Caco-2 (cell line): ENCODE measurements around the gene PKD1L1. TPM values are rescaled to one million over a fixed set of nuclear protein-coding genes. Genes with fewer than 3 reads are reported as not detected.

Experiments
- BruUV-seq: library from RNA; stranded (reverse); fragments of 400-500 nt; replicated peaks from 2 replicates; lab custom pipeline; 2021; lab: Mats Ljungman, UMichigan
- CTCF ChIA-PET: fragments of 300-600 bp; sonication (Branson Sonifier 250); formaldehyde crosslinking; loops from one replicate; lab custom pipeline; 2022; ENCODE audit warnings: antibody characterized with exemption; lab: Charles Lee
- POLR2A ChIA-PET: fragments of 300-600 bp; sonication (Branson Sonifier 250); formaldehyde crosslinking; loops from one replicate; lab custom pipeline; 2022; ENCODE audit warnings: antibody characterized with exemption; lab: Charles Lee
- DNase-seq, 2 experiments: peaks; one replicate each; pipeline versions ENCODE4 v3.0.0 to v3.0.0-alpha.2; 2020 to 2022
- H3K27me3 ChIP-seq: replicated peaks from 2 replicates; pipeline ENCODE4 v1.6.0; 2011; ENCODE audit warnings: low read length; ENCODE audit not compliant: control insufficient read depth, insufficient read depth
- H3K36me3 ChIP-seq: 2 replicates; pipeline ENCODE4 v1.5.1; 2011; ENCODE audit warnings: low read length; ENCODE audit not compliant: control insufficient read depth, insufficient read depth
- H3K4me1 ChIP-seq: fragments of 250-450 bp; sonication (Bioruptor Pico); 2 replicates; pipeline ENCODE4 v1.5.1; 2020; ENCODE audit warnings: mild to moderate bottlenecking
- H3K4me3 ChIP-seq: 2 replicates; pipeline ENCODE4 v1.5.1; 2011; ENCODE audit warnings: low read depth, mild to moderate bottlenecking, control low read depth, low read length
- H3K9me3 ChIP-seq: fragments of 250-450 bp; sonication (Bioruptor Pico); 2 replicates; pipeline ENCODE4 v1.5.1; 2020; ENCODE audit warnings: mild to moderate bottlenecking, moderate library complexity
- H3K27ac Mint-ChIP-seq: one replicate; pipeline ENCODE4 v1.8.0; 2022; ENCODE audit warnings: mixed read lengths; ENCODE audit not compliant: unreplicated experiment
- H3K27me3 Mint-ChIP-seq: one replicate; pipeline ENCODE4 v1.8.0; 2022; ENCODE audit warnings: mixed read lengths; ENCODE audit not compliant: insufficient read depth, unreplicated experiment
- H3K36me3 Mint-ChIP-seq: one replicate; pipeline ENCODE4 v1.8.0; 2022; ENCODE audit warnings: mild to moderate bottlenecking, mixed read lengths; ENCODE audit not compliant: insufficient read depth, unreplicated experiment
- H3K4me1 Mint-ChIP-seq: one replicate; pipeline ENCODE4 v1.8.0; 2022; ENCODE audit warnings: low read depth, mixed read lengths; ENCODE audit not compliant: unreplicated experiment
- H3K4me3 Mint-ChIP-seq: one replicate; pipeline ENCODE4 v1.8.0; 2022; ENCODE audit warnings: mild to moderate bottlenecking, moderate library complexity, mixed read lengths; ENCODE audit not compliant: unreplicated experiment
- H3K9me3 Mint-ChIP-seq: one replicate; pipeline ENCODE4 v1.8.0; 2022; ENCODE audit warnings: mixed read lengths; ENCODE audit not compliant: unreplicated experiment
- CTCF ChIP-seq, 2 experiments: fragments of 200-600 bp in 1 of 2; IDR thresholded peaks; 1 replicate in 1 of 2; 2 replicates in 1 of 2; pipeline versions ENCODE4 v1.5.1 to v1.8.0; 2011 to 2022; ENCODE audit warnings: antibody characterized with exemption in 1 of 2, control low read depth in 1 of 2, inconsistent platforms in 1 of 2, low read depth in 1 of 2, low read length in 1 of 2, mild to moderate bottlenecking in 1 of 2, moderate library complexity in 1 of 2; ENCODE audit not compliant: insufficient read depth in 1 of 2, severe bottlenecking in 1 of 2, unreplicated experiment in 1 of 2
- intact Hi-C: fragments of 100-400 bp; cut with micrococcal nuclease; formaldehyde crosslinking; loops from one replicate; pipeline ENCODE4 v1.10.0; 2022; ENCODE audit not compliant: unreplicated experiment
- total RNA-seq: library from RNA; stranded (reverse); gene quantifications from 2 replicates; pipeline ENCODE4 v1.2.3, GENCODE V29; 2022

PKD1L1 gene
- total RNA-seq, 1 experiment from 2014 or later: 0.25 TPM

- no TSS peak for BruUV-seq
- Histone ChIP-seq H3K27me3 (no peaks in the 10 kb centered on the region), H3K36me3 (no peaks in the 10 kb centered on the region), H3K4me3 (no peak overlapping the region), H3K4me1 (no peaks in the 10 kb centered on the region; the same call in 1 of the 2 replicates), H3K9me3 (peaks cover 3% of the 10 kb centered on the region; the same call in 1 of the 2 replicates)
- H3K36me3 Mint-ChIP-seq: no peaks in the 10 kb centered on the region
- no peak for DNase-seq
- peaks cover 10% of the 10 kb centered on the region for H3K27me3 Mint-ChIP-seq
- TF ChIP-seq CTCF (IDR thresholded peaks at IDR 0.05; ENCODE audit: insufficient read depth in 1 of 2, low read depth in 1 of 2, low read length in 1 of 2, severe bottlenecking in 1 of 2, unreplicated experiment in 1 of 2): no peak
- no peaks in the 10 kb centered on the region for H3K4me1 Mint-ChIP-seq
- ChIA-PET POLR2A (no interaction called here), CTCF (no interaction called here)
- intact Hi-C loops: no loop called here
- H3K9me3 Mint-ChIP-seq: no peaks in the 10 kb centered on the region
- H3K4me3 Mint-ChIP-seq: no peak overlapping the region
- H3K27ac Mint-ChIP-seq: no peak overlapping the region
Measured at GRCh38 chr7:47912332-47912731, 35.9 kb downstream of the PKD1L1 start.

GRCh38 chr7:47908720-47909119 is 39.5 kb downstream of the PKD1L1 start:
- Histone ChIP-seq H3K27me3 (no peaks in the 10 kb centered on the region), H3K4me1 (no peaks in the 10 kb centered on the region), H3K4me3 (no peak overlapping the region), H3K9me3 (peaks cover under 1% of the 10 kb centered on the region; the same call in 1 of the 2 replicates), H3K36me3 (no peaks in the 10 kb centered on the region)
- H3K9me3 Mint-ChIP-seq: no peaks in the 10 kb centered on the region
- no peak for DNase-seq
- CTCF ChIA-PET: no interaction called here
- no TSS peak for BruUV-seq
- H3K27ac Mint-ChIP-seq: no peak overlapping the region
- POLR2A ChIA-PET: no interaction called here
- peaks cover 5% of the 10 kb centered on the region for H3K27me3 Mint-ChIP-seq
- peaks cover 6% of the 10 kb centered on the region for H3K4me1 Mint-ChIP-seq
- H3K4me3 Mint-ChIP-seq: no peak overlapping the region
- no peak for TF ChIP-seq CTCF (IDR thresholded peaks at IDR 0.05; ENCODE audit: insufficient read depth in 1 of 2, low read depth in 1 of 2, low read length in 1 of 2, severe bottlenecking in 1 of 2, unreplicated experiment in 1 of 2)
- H3K36me3 Mint-ChIP-seq: no peaks in the 10 kb centered on the region
- intact Hi-C loops: no loop called here

GRCh38 chr7:47907981-47908616 is 40.2 kb downstream of the PKD1L1 start:
- no peaks in the 10 kb centered on the region for H3K4me1 ChIP-seq
- H3K4me3 ChIP-seq: no peak overlapping the region
- intact Hi-C loops: no loop called here
- no peak for TF ChIP-seq CTCF (IDR thresholded peaks at IDR 0.05; ENCODE audit: insufficient read depth in 1 of 2, low read depth in 1 of 2, low read length in 1 of 2, severe bottlenecking in 1 of 2, unreplicated experiment in 1 of 2)
- peaks cover 6% of the 10 kb centered on the region for H3K4me1 Mint-ChIP-seq
- CTCF ChIA-PET: no interaction called here
- H3K27me3 ChIP-seq: no peaks in the 10 kb centered on the region
- H3K4me3 Mint-ChIP-seq: no peak overlapping the region
- no peaks in the 10 kb centered on the region for H3K36me3 ChIP-seq
- H3K9me3 Mint-ChIP-seq: no peaks in the 10 kb centered on the region
- POLR2A ChIA-PET: no interaction called here
- no peak overlapping the region for H3K27ac Mint-ChIP-seq
- peaks cover 5% of the 10 kb centered on the region for H3K27me3 Mint-ChIP-seq
- no peak for DNase-seq
- H3K9me3 ChIP-seq: no peaks in the 10 kb centered on the region
- no TSS peak for BruUV-seq
- no peaks in the 10 kb centered on the region for H3K36me3 Mint-ChIP-seq
